GM21619 (cell line): ENCODE results near the gene C9orf78.

Experiments used
- ATAC-seq: cut with Tn5 transposase; IDR thresholded peaks from one replicate; pipeline ENCODE4 v1.9.1; 2021; ENCODE audit not compliant: unreplicated experiment

The C9orf78 gene

DNA sequence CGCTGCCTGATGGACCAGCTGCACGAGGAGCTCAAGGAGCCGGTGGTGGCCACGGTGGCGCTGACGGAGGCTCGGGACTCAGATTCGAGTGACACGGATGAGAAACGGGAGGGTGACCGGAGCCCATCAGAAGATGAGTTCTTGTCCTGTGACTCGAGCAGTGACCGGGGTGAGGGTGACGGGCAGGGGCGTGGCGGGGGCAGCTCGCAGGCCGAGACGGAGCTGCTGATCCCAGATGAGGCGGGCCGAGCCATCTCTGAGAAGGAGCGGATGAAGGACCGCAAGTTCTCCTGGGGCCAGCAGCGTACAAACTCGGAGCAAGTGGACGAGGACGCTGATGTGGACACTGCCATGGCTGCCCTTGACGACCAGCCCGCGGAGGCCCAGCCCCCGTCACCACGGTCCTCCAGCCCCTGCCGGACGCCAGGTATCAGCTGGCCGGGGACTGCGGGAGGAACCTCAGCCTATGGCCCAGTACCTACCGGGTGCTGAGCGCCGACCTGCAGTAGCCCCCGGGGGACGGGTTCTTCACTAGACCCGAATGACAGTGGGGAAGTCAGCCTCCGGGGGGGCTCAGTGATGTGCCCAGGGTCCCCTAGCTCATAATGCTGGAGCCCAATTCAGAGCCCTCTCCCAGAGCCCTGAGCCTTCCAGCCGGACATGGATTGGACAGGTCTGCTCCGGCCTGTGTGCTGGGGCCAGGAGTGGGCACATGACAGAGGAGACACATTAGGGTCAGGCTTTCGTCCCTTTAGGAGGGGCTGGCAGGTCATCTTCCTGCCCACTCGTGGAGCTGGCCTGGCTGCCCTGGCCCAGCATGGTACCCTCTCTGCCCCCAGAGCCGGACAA, 33.2 kb upstream of the C9orf78 start:
- ATAC-seq, result no peak

DNA sequence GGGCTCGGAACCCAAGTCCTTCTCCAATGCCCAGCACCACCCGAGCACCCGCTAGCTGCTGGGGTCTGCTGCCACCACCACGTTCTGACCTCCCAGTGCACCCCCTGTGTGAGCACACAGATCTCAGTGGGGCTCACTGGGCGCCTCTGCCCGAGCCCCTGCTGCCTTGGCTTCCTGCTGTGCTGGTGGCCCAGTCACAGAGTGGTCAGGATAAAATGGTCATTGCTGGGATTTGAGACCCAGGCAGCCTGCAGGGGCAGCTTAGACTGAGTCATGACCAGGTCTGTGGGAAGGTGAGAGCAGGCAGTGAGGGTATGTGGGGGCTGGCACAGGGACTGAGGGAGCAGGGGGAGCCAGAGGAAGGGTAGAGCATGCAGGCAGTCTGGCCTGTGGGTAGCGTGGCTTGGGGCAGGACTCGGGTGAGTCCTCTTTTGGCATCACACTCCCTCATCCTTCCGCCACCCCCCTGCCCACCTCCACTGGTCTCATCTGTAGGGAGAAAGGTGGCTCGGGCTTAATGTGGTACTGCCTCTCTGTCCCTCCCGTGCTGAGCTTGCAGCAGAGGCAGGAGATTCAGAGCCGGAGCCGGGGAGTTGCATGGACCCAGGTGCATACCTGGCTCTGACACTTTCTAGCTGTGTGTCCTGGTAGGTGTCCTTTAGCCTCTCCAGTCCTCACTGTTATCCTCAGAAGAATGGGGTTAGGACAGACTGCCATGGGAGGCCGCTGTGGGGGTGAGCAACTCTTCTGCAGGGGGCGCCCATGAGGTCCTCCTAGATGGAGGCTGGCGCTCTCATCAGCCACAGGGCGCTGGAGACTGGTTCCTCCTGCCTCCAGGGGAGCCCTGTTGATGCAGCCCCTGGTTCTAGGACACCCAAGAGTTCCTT, 32.3 kb upstream of the C9orf78 start:
- ATAC-seq, result no peak

DNA sequence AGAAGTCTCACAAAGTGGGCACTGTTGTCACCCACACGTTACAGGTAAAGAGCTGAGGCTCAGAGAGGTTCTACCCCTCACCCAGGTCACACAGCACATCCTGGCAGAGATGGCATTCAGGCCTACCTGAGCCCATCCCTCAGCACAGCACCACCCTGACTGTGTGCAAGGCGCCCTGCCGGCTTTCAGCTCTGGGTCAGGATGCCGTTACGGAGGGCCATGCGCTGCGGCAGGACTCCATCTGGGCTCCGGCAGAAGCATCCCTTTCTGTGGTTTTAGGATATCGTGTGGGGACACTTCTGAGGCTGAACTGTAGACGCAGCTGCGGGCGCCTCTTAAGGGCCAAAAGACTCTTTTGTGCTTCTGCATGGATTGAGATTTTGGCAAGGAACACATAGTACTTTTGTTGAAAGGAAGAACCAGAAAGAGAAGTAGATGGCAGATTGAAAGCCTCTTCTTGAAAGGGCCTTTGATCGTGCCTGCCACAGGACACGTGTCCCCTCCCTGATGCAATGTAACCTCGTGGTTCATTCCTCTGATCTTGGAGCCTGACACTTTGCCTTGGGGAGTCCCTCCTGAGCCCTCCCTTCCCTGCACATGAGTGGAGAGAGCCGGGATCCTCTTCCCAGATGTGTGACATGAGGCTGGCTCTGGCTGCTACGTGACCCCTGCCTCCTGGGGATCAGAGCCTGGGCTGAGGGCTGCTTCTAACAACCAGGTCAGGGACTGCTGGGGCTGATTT, 31.5 kb upstream of the C9orf78 start:
- no peak for ATAC-seq

DNA sequence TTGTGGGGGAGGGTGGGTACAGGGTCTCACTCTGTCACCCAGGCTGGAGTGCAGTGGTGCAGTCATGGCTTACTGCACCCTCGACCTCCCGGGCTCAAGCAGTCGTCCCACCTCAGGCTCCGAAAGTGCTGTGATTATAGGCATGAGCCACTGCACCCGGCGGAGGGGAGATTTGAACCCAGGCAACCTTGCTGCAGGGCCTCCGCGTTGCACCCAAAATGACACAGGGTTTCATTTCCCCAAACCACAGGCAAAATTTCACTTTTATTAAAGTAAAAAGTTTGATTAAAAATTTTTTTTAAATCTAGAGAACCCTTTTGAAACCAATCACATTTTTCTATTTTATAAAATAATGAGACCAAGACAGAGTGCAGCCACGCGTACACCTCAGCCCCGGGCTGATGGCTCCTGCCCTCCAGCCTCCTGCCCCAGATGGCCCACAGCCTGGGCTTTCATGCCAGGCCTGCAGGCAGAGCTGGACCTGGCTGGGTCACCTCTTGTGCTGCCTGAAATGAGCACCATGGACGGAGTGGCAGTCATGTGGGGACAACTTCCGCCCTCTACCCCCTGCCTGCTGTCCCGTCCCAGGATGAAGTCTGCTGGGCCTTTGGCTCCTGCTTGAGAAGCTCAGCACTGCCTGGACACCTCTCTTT, 30.7 kb upstream of the C9orf78 start:
- ATAC-seq, result no peak

DNA sequence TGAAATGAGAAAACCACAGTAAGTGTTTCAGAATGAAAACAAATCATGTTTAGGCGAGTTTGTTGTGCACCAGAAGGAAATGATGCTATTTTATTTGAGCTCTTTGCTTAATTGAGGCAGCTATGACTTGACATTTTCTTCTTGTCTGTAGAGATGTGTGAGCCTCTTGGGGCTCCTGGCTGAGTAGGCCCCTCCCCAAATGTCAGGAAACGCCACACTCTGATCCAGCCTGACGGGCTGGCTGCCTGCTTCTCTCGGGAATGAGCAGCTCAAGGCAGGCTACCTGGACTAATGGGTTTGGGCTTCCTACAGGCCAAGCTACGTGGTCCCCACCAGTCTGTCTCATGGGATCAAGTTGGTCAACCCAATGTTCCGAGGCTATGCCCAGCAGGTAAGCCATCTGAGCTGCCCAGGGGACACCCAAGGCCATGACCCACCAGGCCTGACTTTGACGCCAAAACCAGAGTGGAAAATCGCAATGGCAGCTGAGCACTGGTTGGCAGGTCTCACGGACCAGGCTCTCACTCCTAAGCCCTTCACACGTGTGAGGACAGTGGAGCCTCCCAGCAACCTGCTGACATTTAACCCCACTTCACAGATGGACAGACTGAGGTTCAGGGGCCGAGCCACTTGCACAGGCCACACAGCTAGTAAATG, 30.0 kb upstream of the C9orf78 start:
- no peak for ATAC-seq

- no peak for ATAC-seq
These were observed 28.1 kb upstream of the C9orf78 start for GRCh38 chr9:129863059-129863690.

DNA sequence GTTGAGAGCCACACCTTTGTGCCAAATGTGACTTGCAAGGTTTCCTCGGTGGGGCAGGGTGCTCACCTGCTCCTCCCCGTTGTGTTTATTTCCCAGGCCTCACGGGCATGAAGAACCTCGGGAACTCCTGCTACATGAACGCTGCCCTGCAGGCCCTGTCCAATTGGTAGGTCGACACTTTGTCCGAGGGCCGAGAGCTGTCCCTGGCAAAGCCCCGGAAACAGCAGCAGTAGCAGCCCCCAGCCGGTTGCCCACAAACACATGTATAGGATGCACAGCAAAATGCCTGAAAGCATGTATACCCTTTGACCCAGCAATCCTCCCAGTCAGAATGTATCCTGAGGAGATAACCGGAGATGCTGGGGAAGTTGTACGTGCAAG, 26.4 kb upstream of the C9orf78 start:
- no peak for ATAC-seq

- no peak for ATAC-seq
These were observed 25.8 kb upstream of the C9orf78 start for GRCh38 chr9:129860653-129861446.

GRCh38 chr9:129858167-129858962, 23.3 kb upstream of the C9orf78 start:
- ATAC-seq, result no peak

DNA sequence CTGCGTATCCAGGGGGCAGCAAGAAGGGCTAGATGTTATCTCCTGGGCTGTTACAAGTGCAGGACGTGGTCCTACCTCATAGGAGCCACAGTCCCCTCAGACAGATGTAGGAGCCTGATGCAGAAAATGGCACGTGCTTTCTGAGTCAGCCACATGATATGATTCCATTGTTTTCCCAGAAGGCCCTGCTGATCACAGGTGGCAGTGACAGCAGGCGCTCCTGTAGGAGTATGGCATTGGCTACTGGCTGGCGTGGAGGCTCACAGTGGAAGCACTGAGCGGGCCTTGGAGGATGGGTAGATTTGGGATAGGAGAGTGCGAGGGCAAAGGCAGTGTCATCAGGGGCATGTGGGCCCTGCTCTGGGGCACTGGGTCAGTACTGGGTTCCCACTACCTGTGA, 22.1 kb upstream of the C9orf78 start:
- ATAC-seq, result no peak

GRCh38 chr9:129854588-129855110, 19.6 kb upstream of the C9orf78 start:
- no peak for ATAC-seq

- no peak for ATAC-seq
These were observed 18.5 kb upstream of the C9orf78 start for GRCh38 chr9:129853614-129854013.

- no peak for ATAC-seq
These were observed 17.5 kb upstream of the C9orf78 start for GRCh38 chr9:129852579-129852978.

GRCh38 chr9:129851821-129852220, 16.7 kb upstream of the C9orf78 start:
- ATAC-seq, result no peak

DNA sequence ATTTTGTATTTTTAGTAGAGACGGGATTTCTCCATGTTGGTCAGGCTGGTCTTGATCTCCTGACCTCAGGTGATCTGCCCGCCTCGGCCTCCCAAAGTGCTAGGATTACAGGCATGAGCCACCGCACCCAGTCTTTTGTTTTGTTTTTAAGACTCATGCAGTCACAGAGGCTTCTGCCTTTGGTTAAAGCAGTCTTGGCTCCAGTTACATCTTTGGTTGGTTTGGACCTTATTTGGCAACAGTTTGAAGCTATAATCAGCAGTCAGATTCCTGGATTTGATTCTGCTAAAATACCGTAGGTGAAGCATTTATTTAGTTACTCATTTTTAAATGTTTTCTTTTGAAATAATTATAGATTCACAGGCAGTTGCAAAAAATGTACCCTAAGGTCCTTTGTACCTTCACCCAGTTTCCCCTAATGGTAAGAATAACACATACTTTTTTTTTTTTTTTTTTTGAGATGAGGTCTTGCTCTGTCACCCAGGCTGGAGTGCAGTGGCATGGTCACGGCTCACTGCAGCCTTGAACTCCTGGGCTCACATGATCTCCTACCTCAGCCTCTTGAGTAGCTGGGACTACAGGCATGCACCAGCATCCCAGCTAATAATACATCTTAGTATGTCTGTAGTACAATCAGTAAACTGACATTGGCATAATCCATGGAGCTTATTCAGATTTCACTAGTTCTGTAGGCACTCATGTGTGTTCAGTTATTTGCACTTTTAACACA, 15.9 kb upstream of the C9orf78 start:
- no peak for ATAC-seq

- no peak for ATAC-seq
These were observed 14.8 kb upstream of the C9orf78 start for GRCh38 chr9:129849901-129850300.

DNA sequence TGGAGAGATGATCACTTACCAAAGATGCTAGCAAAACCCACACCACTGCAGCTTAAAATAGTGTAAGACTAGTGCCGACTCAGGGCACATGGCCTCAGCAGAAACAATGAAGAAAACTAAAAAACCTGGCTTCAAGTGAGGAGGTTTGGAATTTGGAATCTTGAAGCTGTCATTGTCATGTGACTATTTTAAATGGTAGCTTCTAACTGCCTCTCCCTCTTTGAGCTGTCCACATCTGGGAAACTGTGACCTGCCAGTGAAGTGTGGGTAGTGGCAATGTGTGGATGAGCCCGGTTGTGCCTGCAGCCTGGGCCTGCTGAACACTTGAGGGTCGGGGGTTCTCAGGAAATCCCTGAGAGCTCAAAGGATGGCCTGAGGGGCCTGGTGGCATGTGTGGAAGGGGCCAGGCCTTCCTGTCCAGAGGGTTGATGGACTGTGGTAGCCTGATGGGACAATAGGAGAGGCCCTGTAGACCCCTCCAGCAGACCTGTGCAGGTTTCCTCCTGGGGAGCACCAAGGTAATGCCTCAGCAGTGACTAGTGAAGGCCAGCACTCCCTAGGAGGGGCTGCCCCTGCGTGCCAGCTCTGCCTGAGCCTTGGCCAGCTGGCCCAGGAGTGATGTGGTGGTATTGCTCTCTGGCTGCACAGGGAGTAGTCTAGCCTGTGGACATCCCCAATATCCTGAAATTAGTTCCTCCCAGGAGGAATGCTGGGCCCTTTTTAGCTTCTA, 13.8 kb upstream of the C9orf78 start:
- no peak for ATAC-seq
